H9 (cell line): ENCODE measurements around the gene OR13C9. TPM values are rescaled to one million over a fixed set of nuclear protein-coding genes. Genes with fewer than 3 reads are reported as not detected.
"Not testable (repeated sequence)": the region's sequence is repeated elsewhere in the genome, so short reads cannot be mapped to it uniquely, and the experiment has no call there.

ENCODE experiments used
- DNase-seq: peaks from one replicate; pipeline ENCODE4 v3.0.0-alpha.2; 2017
- H2AFZ ChIP-seq: one replicate; pipeline ENCODE4 v1.6.1; 2013; ENCODE audit warnings: mild to moderate bottlenecking, low read length, control low read depth, moderate library complexity
- H2AK5ac ChIP-seq: 2 replicates; pipeline ENCODE4 v1.6.1; 2013; ENCODE audit warnings: low read length, control low read depth, mixed read lengths; ENCODE audit not compliant: insufficient read length
- H2BK120ac ChIP-seq: one replicate; pipeline ENCODE4 v1.6.1; 2013; ENCODE audit warnings: low read depth, mild to moderate bottlenecking, low read length, control low read depth, inconsistent platforms; ENCODE audit not compliant: poor library complexity, severe bottlenecking
- H2BK12ac ChIP-seq: 2 replicates; pipeline ENCODE4 v1.6.1; 2013; ENCODE audit warnings: low read length, control low read depth, mixed read lengths, low read depth; ENCODE audit not compliant: insufficient read length
- H2BK15ac ChIP-seq: 2 replicates; pipeline ENCODE4 v1.6.1; 2013; ENCODE audit warnings: low read depth, low read length, control low read depth
- H2BK20ac ChIP-seq: one replicate; pipeline ENCODE4 v1.6.1; 2013; ENCODE audit warnings: low read depth, mild to moderate bottlenecking, low read length, control low read depth, inconsistent platforms; ENCODE audit not compliant: poor library complexity, severe bottlenecking
- H2BK5ac ChIP-seq: 2 replicates; pipeline ENCODE4 v1.6.1; 2013; ENCODE audit warnings: low read length, control low read depth, mixed read lengths; ENCODE audit not compliant: insufficient read length
- H3K14ac ChIP-seq: 2 replicates; pipeline ENCODE4 v1.6.1; 2013; ENCODE audit warnings: low read length, control low read depth; ENCODE audit not compliant: insufficient read depth
- H3K18ac ChIP-seq: 2 replicates; pipeline ENCODE4 v1.6.1; 2013; ENCODE audit warnings: low read depth, mild to moderate bottlenecking, mixed read lengths, low read length, control low read depth; ENCODE audit not compliant: insufficient read length
- H3K23ac ChIP-seq: 2 replicates; pipeline ENCODE4 v1.6.1; 2013; ENCODE audit warnings: low read length, control low read depth, mixed read lengths, low read depth; ENCODE audit not compliant: insufficient read length
- H3K23me2 ChIP-seq: 2 replicates; pipeline ENCODE4 v1.6.1; 2013; ENCODE audit warnings: low read depth, mild to moderate bottlenecking, mixed read lengths, low read length, control low read depth; ENCODE audit not compliant: insufficient read length, poor library complexity, severe bottlenecking
- H3K27ac ChIP-seq: 2 replicates; pipeline ENCODE4 v1.5.1; 2013; ENCODE audit warnings: low read length, control low read depth, mixed read lengths, low read depth; ENCODE audit not compliant: insufficient read length
- H3K27me3 ChIP-seq: 2 replicates; pipeline ENCODE4 v1.6.1; 2013; ENCODE audit warnings: low read length, control low read depth, inconsistent platforms; ENCODE audit not compliant: insufficient read depth
- H3K4ac ChIP-seq: 2 replicates; pipeline ENCODE4 v1.6.1; 2013; ENCODE audit warnings: low read depth, mild to moderate bottlenecking, control low read depth, inconsistent platforms, low read length, moderate library complexity
- H3K4me1 ChIP-seq: 2 replicates; pipeline ENCODE4 v1.6.1; 2013; ENCODE audit warnings: low read length, control low read depth, inconsistent platforms; ENCODE audit not compliant: insufficient read depth
- H3K4me2 ChIP-seq: 2 replicates; pipeline ENCODE4 v1.6.1; 2013; ENCODE audit warnings: low read length, control low read depth, mixed read lengths; ENCODE audit not compliant: insufficient read length, insufficient read depth
- H3K56ac ChIP-seq: 2 replicates; pipeline ENCODE4 v1.6.1; 2013; ENCODE audit warnings: low read depth, mild to moderate bottlenecking, mixed read lengths, low read length, control low read depth; ENCODE audit not compliant: insufficient read length
- H3K79me1 ChIP-seq: 2 replicates; pipeline ENCODE4 v1.6.1; 2013; ENCODE audit warnings: low read depth, mild to moderate bottlenecking, moderate library complexity, low read length, control low read depth, inconsistent platforms; ENCODE audit not compliant: insufficient read depth, poor library complexity, severe bottlenecking
- H3K79me2 ChIP-seq: 2 replicates; pipeline ENCODE4 v1.6.1; 2013; ENCODE audit warnings: low read length, control low read depth, inconsistent platforms; ENCODE audit not compliant: insufficient read depth
- H3K9ac ChIP-seq: 2 replicates; pipeline ENCODE4 v1.6.1; 2013; ENCODE audit warnings: low read length, control low read depth, mixed read lengths; ENCODE audit not compliant: insufficient read length; ENCODE audit errors: extremely low read depth
- H3K9me3 ChIP-seq: one replicate; pipeline ENCODE4 v1.6.1; 2013; ENCODE audit warnings: low read depth, low read length, inconsistent platforms; ENCODE audit not compliant: control insufficient read depth
- H3T11ph ChIP-seq: one replicate; pipeline ENCODE4 v1.6.1; 2013; ENCODE audit warnings: mild to moderate bottlenecking, low read length, control low read depth, inconsistent platforms
- H4K20me1 ChIP-seq: one replicate; pipeline ENCODE4 v1.6.1; 2013; ENCODE audit not compliant: control insufficient read depth, insufficient read length, insufficient read depth
- H4K5ac ChIP-seq: 2 replicates; pipeline ENCODE4 v1.6.1; 2013; ENCODE audit warnings: low read depth, mild to moderate bottlenecking, mixed read lengths, low read length, control low read depth; ENCODE audit not compliant: insufficient read length
- H4K8ac ChIP-seq: replicated peaks from 2 replicates; pipeline ENCODE4 v1.6.1; 2013; ENCODE audit warnings: low read length, control low read depth, mixed read lengths, low read depth; ENCODE audit not compliant: insufficient read length
- H4K91ac ChIP-seq: 2 replicates; pipeline ENCODE4 v1.6.1; 2013; ENCODE audit warnings: low read depth, mild to moderate bottlenecking, moderate library complexity, mixed read lengths, low read length, control low read depth; ENCODE audit not compliant: insufficient read length
- H3K27ac Mint-ChIP-seq, 3 experiments: 2 replicates in 2 of 3; 3 replicates in 1 of 3; pipeline ENCODE4 v1.8.0; 2020 to 2021; ENCODE audit warnings: mixed read lengths in 3 of 3, mild to moderate bottlenecking in 1 of 3, moderate library complexity in 1 of 3
- H3K27me3 Mint-ChIP-seq: 2 replicates; pipeline ENCODE4 v1.8.0; 2021; ENCODE audit warnings: low read depth, mild to moderate bottlenecking, moderate library complexity, mixed read lengths
- H3K36me3 Mint-ChIP-seq, 3 experiments: 2 replicates in 2 of 3; 3 replicates in 1 of 3; pipeline ENCODE4 v1.8.0; 2020 to 2021; ENCODE audit warnings: low read depth in 3 of 3, mixed read lengths in 3 of 3; ENCODE audit not compliant: insufficient read depth in 1 of 3
- H3K4me1 Mint-ChIP-seq, 2 experiments: 2 replicates each; pipeline ENCODE4 v1.8.0; 2020; ENCODE audit warnings: mixed read lengths in 2 of 2
- H3K4me3 Mint-ChIP-seq, 2 experiments: 2 replicates in 1 of 2; 3 replicates in 1 of 2; pipeline ENCODE4 v1.8.0; 2020 to 2021; ENCODE audit warnings: mild to moderate bottlenecking in 2 of 2, mixed read lengths in 2 of 2, moderate library complexity in 1 of 2
- H3K9me3 Mint-ChIP-seq, 2 experiments: 2 replicates in 1 of 2; 3 replicates in 1 of 2; pipeline ENCODE4 v1.8.0; 2020; ENCODE audit warnings: mild to moderate bottlenecking in 2 of 2, mixed read lengths in 2 of 2, moderate library complexity in 1 of 2
- CTCF ChIP-seq: fragments of 200-600 bp; sonication (generic); conservative IDR thresholded peaks from 3 replicates; pipeline ENCODE4 v1.8.0; 2021; ENCODE audit warnings: antibody characterized with exemption, mild to moderate bottlenecking
- whole genome bisulfite sequencing: extraction: QIAGEN DNeasy Blood & Tissue Kit; methylation state at CpG from one replicate; pipeline ENCODE4 v1.1.7; 2013; ENCODE audit warnings: missing lambda C conversion rate, low lambda C conversion rate, mixed read lengths; ENCODE audit not compliant: insufficient read length; ENCODE audit errors: extremely low coverage; 5-methylcytosine and 5-hydroxymethylcytosine counted together
- total RNA-seq: library from RNA; stranded (reverse); gene quantifications from 2 replicates; pipeline ENCODE4 v1.2.1, GENCODE V29; 2021

OR13C9 gene
- total RNA-seq, 1 experiment from 2014 or later = not detected

- Mint-ChIP-seq H3K27ac (no peak overlapping the region), H3K4me3 (no peak overlapping the region), H3K9me3 (peaks cover 5 to 11% of the 10 kb centered on the region in 2 experiments; a peak in 4 of 5 replicates), H3K4me1 (no peaks in the 10 kb centered on the region), H3K36me3 (peaks cover 0 to 6% (median 3%) of the 10 kb centered on the region in 3 experiments; a peak in 1 of 7 replicates), H3K27me3 (peaks cover 3% of the 10 kb centered on the region; the same call in 1 of the 2 replicates)
- Histone ChIP-seq H3K4me1 (no peaks in the 10 kb centered on the region), H3K18ac (no peak overlapping the region), H4K8ac (no peak overlapping the region), H3K9ac (no peak overlapping the region), H3K4me2 (no peak overlapping the region), H3K4ac (no peak overlapping the region), H3K27ac (no peak overlapping the region), H3K56ac (no peak overlapping the region), H4K5ac (no peak overlapping the region), H3K79me2 (no peaks in the 10 kb centered on the region), H3K79me1 (no peaks in the 10 kb centered on the region), H3K14ac (no peak overlapping the region), H3T11ph (no peak overlapping the region), H3K23ac (no peak overlapping the region), H4K91ac (no peak overlapping the region), H2AK5ac (no peak overlapping the region), H2BK15ac (no peak overlapping the region), H2BK5ac (no peak overlapping the region), H2BK12ac (no peak overlapping the region), H3K23me2 (no peaks in the 10 kb centered on the region), H2BK20ac (no peak overlapping the region), H2AFZ (no peak overlapping the region), H4K20me1 (no peaks in the 10 kb centered on the region), H2BK120ac (no peak overlapping the region), H3K27me3 (no peaks in the 10 kb centered on the region), H3K9me3 (no peaks in the 10 kb centered on the region)
- no peak for TF ChIP-seq CTCF
- no peak for DNase-seq
- WGBS = no CpG with 5 or more reads among the region's 30 CpGs
Observed at GRCh38 chr9:104633976-104634520, 16.0 kb upstream of the OR13C9 start.

DNA sequence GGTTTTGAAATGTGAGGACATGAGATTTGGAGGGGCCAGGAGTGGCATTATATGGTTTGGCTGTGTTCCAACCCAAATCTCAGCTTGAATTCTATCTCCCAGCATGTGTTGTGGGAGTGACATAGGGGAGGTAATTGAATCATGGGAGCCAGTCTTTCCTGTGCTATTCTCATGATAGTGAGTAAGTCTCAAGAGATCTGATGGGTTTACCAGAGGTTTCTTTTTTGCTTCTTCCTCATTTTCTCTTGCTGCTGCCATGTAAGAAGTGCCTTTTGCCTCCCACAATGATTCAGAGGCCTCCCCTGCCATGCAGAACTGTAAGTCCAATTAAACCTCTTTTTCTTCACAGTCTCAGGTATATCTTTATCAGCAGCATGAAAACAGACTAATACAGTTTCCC, 8.0 kb upstream of the OR13C9 start:
- not testable (repeated sequence) for H3K4me3 Mint-ChIP-seq, H4K8ac ChIP-seq

More for the DNA sequence above, 8.0 kb upstream of the OR13C9 start:
- H3K9me3 Mint-ChIP-seq, H3K9ac ChIP-seq, H3K27me3 Mint-ChIP-seq, H2BK12ac ChIP-seq, H3K56ac ChIP-seq, H3K4me2 ChIP-seq, H3K18ac ChIP-seq, H3K23ac ChIP-seq, H3K14ac ChIP-seq, H2BK120ac ChIP-seq, DNase-seq, H4K91ac ChIP-seq, H3K4me1 Mint-ChIP-seq, H2BK15ac ChIP-seq, H3K4ac ChIP-seq, H3K36me3 Mint-ChIP-seq, H4K5ac ChIP-seq, H4K20me1 ChIP-seq, H3T11ph ChIP-seq, H3K23me2 ChIP-seq, H3K27me3 ChIP-seq, H2BK5ac ChIP-seq, H3K79me1 ChIP-seq, H3K79me2 ChIP-seq, H2AFZ ChIP-seq, H3K9me3 ChIP-seq, H3K27ac ChIP-seq, H3K27ac Mint-ChIP-seq, H2AK5ac ChIP-seq, H2BK20ac ChIP-seq, H3K4me1 ChIP-seq: not testable (repeated sequence)
